Body of pancreas (tissue), 4 donors: ENCODE data around the gene ZFAND3.

ENCODE experiments used
- POLR2A ChIP-seq, 3 donors: fragments of 450-650 bp; IDR thresholded peaks; one replicate each; pipeline ENCODE4 v1.6.1; 2016; ENCODE audit warnings: antibody characterized with exemption in 3 of 3, mild to moderate bottlenecking in 2 of 3
- TF ChIP-seq, protein P1 (sequence below), 7 experiments: fragments of 450-650 bp in 4 of 7; fragments of 200-600 bp in 3 of 7; sonication (generic) in 3 of 7; IDR thresholded peaks; one replicate each; pipeline ENCODE4 v1.5.1; 2016 to 2019; ENCODE audit warnings: antibody characterized with exemption in 7 of 7

DNA sequence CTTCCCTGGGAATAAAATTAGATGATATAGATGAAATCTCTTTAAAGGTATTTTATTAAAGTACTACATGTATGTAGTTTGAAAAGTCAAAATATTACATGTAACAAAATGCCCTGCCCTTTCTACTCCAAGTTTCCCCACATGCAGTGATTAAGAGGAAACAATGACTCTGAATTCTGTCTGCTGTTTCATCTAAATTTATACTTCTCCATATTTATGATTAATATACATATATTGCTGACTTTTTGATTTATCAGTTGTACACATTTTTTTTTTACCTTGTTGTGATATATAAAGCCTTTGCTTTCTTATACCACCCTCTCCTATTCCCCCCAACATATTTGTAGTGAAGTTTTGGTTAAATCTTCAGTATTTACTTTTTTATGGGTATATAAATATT is 127.9 kb downstream of the ZFAND3 start:
- TF ChIP-seq, protein P1, sequence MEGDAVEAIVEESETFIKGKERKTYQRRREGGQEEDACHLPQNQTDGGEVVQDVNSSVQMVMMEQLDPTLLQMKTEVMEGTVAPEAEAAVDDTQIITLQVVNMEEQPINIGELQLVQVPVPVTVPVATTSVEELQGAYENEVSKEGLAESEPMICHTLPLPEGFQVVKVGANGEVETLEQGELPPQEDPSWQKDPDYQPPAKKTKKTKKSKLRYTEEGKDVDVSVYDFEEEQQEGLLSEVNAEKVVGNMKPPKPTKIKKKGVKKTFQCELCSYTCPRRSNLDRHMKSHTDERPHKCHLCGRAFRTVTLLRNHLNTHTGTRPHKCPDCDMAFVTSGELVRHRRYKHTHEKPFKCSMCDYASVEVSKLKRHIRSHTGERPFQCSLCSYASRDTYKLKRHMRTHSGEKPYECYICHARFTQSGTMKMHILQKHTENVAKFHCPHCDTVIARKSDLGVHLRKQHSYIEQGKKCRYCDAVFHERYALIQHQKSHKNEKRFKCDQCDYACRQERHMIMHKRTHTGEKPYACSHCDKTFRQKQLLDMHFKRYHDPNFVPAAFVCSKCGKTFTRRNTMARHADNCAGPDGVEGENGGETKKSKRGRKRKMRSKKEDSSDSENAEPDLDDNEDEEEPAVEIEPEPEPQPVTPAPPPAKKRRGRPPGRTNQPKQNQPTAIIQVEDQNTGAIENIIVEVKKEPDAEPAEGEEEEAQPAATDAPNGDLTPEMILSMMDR (IDR thresholded peaks at IDR 0.05): no peak
- no peak for TF ChIP-seq POLR2A (IDR thresholded peaks at IDR 0.05)
